ENCODE measurements around the gene FAM222A. TPM values are rescaled to one million over a fixed set of nuclear protein-coding genes. Genes with fewer than 3 reads are reported as not detected.
A peak's percentile ranks its signal among the peaks of the same experiment; 100 is the strongest.

FAM222A gene
- total and polyA plus RNA-seq, 2 of the 8 experiments (the other 6 are each of a cell fraction or from before 2014, with no cell fraction given), result 0.94 to 1.1 TPM

- H3K79me1 ChIP-seq (ENCODE audit: low read depth, low read length), result no peaks in the 10 kb centered on the region
- no peak overlapping the region for H4K91ac ChIP-seq (replicated peaks; ENCODE audit: insufficient read length, low read length)
- no peak overlapping the region for H2BK5ac ChIP-seq (ENCODE audit: low read depth, low read length)
- H2AFZ ChIP-seq (ENCODE audit: low read length), result no peak overlapping the region; the same call in 1 of the 2 replicates
- H3K18ac ChIP-seq (ENCODE audit: extremely low read depth, low read length), result no peak overlapping the region
- peaks cover 6 to 31% (median 18%) of the 10 kb centered on the region in 4 experiments for H3K4me1 ChIP-seq (replicated peaks in 1 of 4; ENCODE audit: control insufficient read depth in 3 of 4, insufficient read depth in 4 of 4, low read length in 3 of 4)
- H2BK120ac ChIP-seq (replicated peaks; ENCODE audit: low read depth, low read length), result no peak overlapping the region
- H3K9ac ChIP-seq (replicated peaks in 1 of 4; ENCODE audit: extremely low read depth in 1 of 4, low read depth in 3 of 4, low read length in 3 of 4), result peak overlapping the region in 2 of 4 experiments; percentile 47 to 75; a peak in 2 of 7 replicates
- H3K4me2 ChIP-seq (ENCODE audit: insufficient read depth in 1 of 2, low read depth in 2 of 2, low read length in 2 of 2), result peak overlapping the region; percentile 56 to 77
- H2AK5ac ChIP-seq (ENCODE audit: low read depth, low read length), result no peak overlapping the region
- CTCF ChIA-PET (ENCODE audit: partially characterized antibody), result interaction anchor here (0.9 to 7.4 kb wide), 12 partner anchors 11 to 191 kb away, joined by 3 to 64 read pairs (median 4); no protein-coding TSS in a partner anchor
- no peak overlapping the region for H3K27ac ChIP-seq (ENCODE audit: low read depth, low read length)
- peaks cover 10% of the 10 kb centered on the region; the same call in 1 of the 2 replicates for H3K23me2 ChIP-seq (ENCODE audit: low read depth, low read length)
- WGBS, 2 experiments (ENCODE audit: extremely low coverage in 1 of 2, insufficient coverage in 1 of 2, insufficient read length in 1 of 2, insufficient replicate concordance in 2 of 2, low coverage in 1 of 2, low lambda C conversion rate in 2 of 2, missing lambda C conversion rate in 1 of 2), result 5% methylated on average over 33 of the region's 96 CpGs; no CpG with 5 or more reads in 1 of the 2 experiments
- H2BK12ac ChIP-seq (ENCODE audit: low read depth, low read length), result 0 out of 2 replicates have a peak overlapping the region, but pooled peaks have one; percentile 55
- POLR2A ChIA-PET (ENCODE audit: partially characterized antibody), result interaction anchor here (0.7 to 1.4 kb wide), 10 partner anchors 10 to 116 kb away, joined by 3 to 9 read pairs (median 4); no protein-coding TSS in a partner anchor
- FAIRE-seq (no peak), DNase-seq (ENCODE audit: low read depth in 1 of 2, low spot score in 2 of 2) (peak in 1 of 2 experiments; percentile 81)
- H3K14ac ChIP-seq (ENCODE audit: insufficient read length), result no peak overlapping the region
- no peak overlapping the region for H3K4ac ChIP-seq (replicated peaks; ENCODE audit: insufficient read length, low read depth, low read length)
- H2BK15ac ChIP-seq (ENCODE audit: low read length), result no peak overlapping the region
- H4K5ac ChIP-seq (ENCODE audit: insufficient read length, low read depth, low read length), result no peak overlapping the region
- no peak overlapping the region for H3K23ac ChIP-seq (ENCODE audit: insufficient read length)
- H4K8ac ChIP-seq (ENCODE audit: extremely low read depth, insufficient read depth, low read length), result peak overlapping the region; percentile 83
- no peaks in the 10 kb centered on the region for H3K9me3 ChIP-seq (ENCODE audit: insufficient read depth in 2 of 2, low read depth in 1 of 2, low read length in 1 of 2)
- H3K4me3 ChIP-seq (ENCODE audit: extremely low read depth in 1 of 4, insufficient read depth in 2 of 4, low read depth in 3 of 4, low read length in 4 of 4), result peak overlapping the region; percentile 36 to 67 (median 44)
- H3K27me3 ChIP-seq (replicated peaks in 1 of 4; ENCODE audit: control insufficient read depth in 3 of 4, extremely low read depth in 1 of 4, insufficient read depth in 3 of 4, low read length in 3 of 4), result peaks cover 4 to 56% (median 50%) of the 10 kb centered on the region in 4 experiments
- no peak overlapping the region for H3K56ac ChIP-seq (replicated peaks; ENCODE audit: insufficient read length, low read depth, low read length)
- H2BK20ac ChIP-seq (ENCODE audit: low read length), result peak overlapping the region; percentile 61; the same call in 1 of the 2 replicates
- H3K79me2 ChIP-seq (ENCODE audit: control insufficient read depth in 1 of 2, insufficient read depth in 2 of 2, low read length in 2 of 2), result no peaks in the 10 kb centered on the region
- H4K20me1 ChIP-seq (replicated peaks in 1 of 2; ENCODE audit: control insufficient read depth in 1 of 2, insufficient read depth in 2 of 2, low read length in 2 of 2), result peaks cover 2 to 10% of the 10 kb centered on the region in 2 experiments
- no peaks in the 10 kb centered on the region for H3K36me3 ChIP-seq (ENCODE audit: control insufficient read depth in 2 of 4, insufficient read depth in 4 of 4, low read length in 3 of 4)
- TF ChIP-seq SRF (IDR thresholded peaks at IDR 0.05; ENCODE audit: low read depth, low read length) (no peak), CTCF (IDR thresholded peaks at IDR 0.05; ENCODE audit: control extremely low read depth in 1 of 3, insufficient read depth in 1 of 3, low read depth in 1 of 3, low read length in 3 of 3) (peak in 2 of 3 experiments; percentile 24 to 40; a peak in 3 of 4 replicates), HDAC6 (IDR thresholded peaks at IDR 0.05; ENCODE audit: low read depth, low read length) (no peak), SIRT6 (IDR thresholded peaks at IDR 0.05; ENCODE audit: low read length) (no peak), RFX5 (IDR thresholded peaks at IDR 0.05; ENCODE audit: borderline replicate concordance, low read depth, low read length) (no peak), CHD1 (IDR thresholded peaks at IDR 0.05; ENCODE audit: low read depth, low read length) (no peak), KDM5A (IDR thresholded peaks at IDR 0.05; ENCODE audit: low read length) (no peak), TEAD4 (IDR thresholded peaks at IDR 0.05; ENCODE audit: low read depth, low read length) (no peak), TAF1 (IDR thresholded peaks at IDR 0.05; ENCODE audit: low read depth, low read length) (no peak), JUND (IDR thresholded peaks at IDR 0.05; ENCODE audit: low read length) (no peak)
These were observed 702 bp downstream of the FAM222A start for GRCh38 chr12:109714141-109714912.
